Urinary bladder (tissue), 4 donors: ENCODE data around the gene ESR1. TPM values are rescaled to one million over a fixed set of nuclear protein-coding genes. Genes with fewer than 3 reads are reported as not detected.
"Not testable (repeated sequence)": the region's sequence is repeated elsewhere in the genome, so short reads cannot be mapped to it uniquely, and the experiment has no call there.

Experiments used
- DNase-seq: peaks from one replicate; pipeline ENCODE4 v3.0.0-alpha.2; 2015; ENCODE audit errors: extremely low spot score
- H3K27ac ChIP-seq: one replicate; pipeline ENCODE4 v1.5.1; 2013; ENCODE audit warnings: low read depth, mild to moderate bottlenecking, moderate library complexity
- H3K36me3 ChIP-seq: one replicate; pipeline ENCODE4 v1.6.1; 2013; ENCODE audit warnings: mild to moderate bottlenecking, moderate library complexity; ENCODE audit not compliant: insufficient read depth
- H3K4me1 ChIP-seq: one replicate; pipeline ENCODE4 v1.6.1; 2013; ENCODE audit warnings: mild to moderate bottlenecking, moderate library complexity; ENCODE audit not compliant: insufficient read depth
- H3K4me3 ChIP-seq: one replicate; pipeline ENCODE4 v1.5.1; 2013; ENCODE audit warnings: low read depth, low read length
- WGBS: extraction: QIAGEN DNeasy Blood & Tissue Kit; methylation state at CpG from one replicate; pipeline ENCODE4 v1.1.7; 2013; 5-methylcytosine and 5-hydroxymethylcytosine counted together
- polyA plus RNA-seq: library from polyadenylated mRNA; stranded (reverse); fragments of 200-250 nt; gene quantifications from one replicate; pipeline ENCODE4 v1.2.3, GENCODE V29; 2013
- total RNA-seq: library from RNA; depleted of rRNA; stranded (reverse); fragments of >200 nt; gene quantifications from one replicate; pipeline ENCODE4 v1.2.3, GENCODE V29; 2014
- donor health status: healthy with polysubstance abuse.
- donor health status: healthy.

ESR1 gene
- total and polyA plus RNA-seq, 2 donors = 1.8 to 6.9 TPM

DNA sequence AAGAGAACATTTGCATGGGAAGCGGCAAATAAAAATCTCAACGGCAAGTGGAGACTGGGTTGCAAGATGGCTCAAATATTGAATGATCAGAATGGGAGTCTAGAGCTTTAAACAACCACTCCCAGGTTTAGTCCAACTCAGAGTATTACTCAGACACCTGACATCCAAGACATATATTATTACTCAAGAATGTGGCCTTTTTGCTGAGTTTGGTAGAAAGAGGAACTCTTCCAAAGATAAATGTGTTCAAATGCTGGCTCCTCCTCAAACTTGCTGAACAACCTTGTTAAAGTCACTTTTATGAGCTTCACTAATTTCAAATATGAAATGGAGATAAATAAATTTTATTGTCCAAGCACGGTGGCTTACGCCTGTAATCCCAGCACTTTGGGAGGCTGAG is 77.8 kb downstream of the ESR1 start:
- 76% methylated on average over 4 of the region's 4 CpGs for WGBS
- Histone ChIP-seq H3K4me3 (no peak overlapping the region), H3K4me1 (no peaks in the 10 kb centered on the region), H3K36me3 (peaks cover 2% of the 10 kb centered on the region), H3K27ac (no peak overlapping the region)
- no peak for DNase-seq

DNA sequence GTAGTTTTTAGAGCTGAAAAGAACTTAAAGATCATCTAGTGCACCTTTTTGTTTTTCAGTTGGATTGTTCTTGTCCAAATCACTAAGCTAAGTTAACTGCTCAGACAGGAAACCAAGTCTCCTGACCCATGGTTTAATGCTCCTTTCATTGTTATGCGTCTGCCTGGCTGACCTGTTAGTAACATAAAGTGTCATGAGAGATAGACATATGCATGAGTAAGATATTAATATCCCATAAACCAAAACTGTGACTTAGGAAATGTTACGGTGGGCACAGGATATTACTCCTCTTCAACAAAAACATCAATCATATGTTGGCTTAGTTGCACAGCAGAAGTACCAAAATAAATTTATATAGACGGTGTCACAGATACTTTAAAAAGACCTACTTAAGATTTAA is 84.0 kb downstream of the ESR1 start:
- H3K4me3 ChIP-seq = no peak overlapping the region
- 73% methylated on average over 3 of the region's 3 CpGs for WGBS
- peaks cover 2% of the 10 kb centered on the region for H3K4me1 ChIP-seq
- DNase-seq = no peak
- H3K36me3 ChIP-seq = no peaks in the 10 kb centered on the region
- no peak overlapping the region for H3K27ac ChIP-seq

GRCh38 chr6:151894426-151894825 is 86.9 kb downstream of the ESR1 start:
- WGBS = 54% methylated on average over 3 of the region's 3 CpGs
- H3K4me3 ChIP-seq, DNase-seq, H3K4me1 ChIP-seq, H3K27ac ChIP-seq, H3K36me3 ChIP-seq: not testable (repeated sequence)

- not testable (repeated sequence) for H3K36me3 ChIP-seq, H3K27ac ChIP-seq, H3K4me3 ChIP-seq, H3K4me1 ChIP-seq, DNase-seq
- 100% methylated on average over 11 of the region's 33 CpGs for WGBS
Measured at GRCh38 chr6:151899221-151899620, 91.7 kb downstream of the ESR1 start.

DNA sequence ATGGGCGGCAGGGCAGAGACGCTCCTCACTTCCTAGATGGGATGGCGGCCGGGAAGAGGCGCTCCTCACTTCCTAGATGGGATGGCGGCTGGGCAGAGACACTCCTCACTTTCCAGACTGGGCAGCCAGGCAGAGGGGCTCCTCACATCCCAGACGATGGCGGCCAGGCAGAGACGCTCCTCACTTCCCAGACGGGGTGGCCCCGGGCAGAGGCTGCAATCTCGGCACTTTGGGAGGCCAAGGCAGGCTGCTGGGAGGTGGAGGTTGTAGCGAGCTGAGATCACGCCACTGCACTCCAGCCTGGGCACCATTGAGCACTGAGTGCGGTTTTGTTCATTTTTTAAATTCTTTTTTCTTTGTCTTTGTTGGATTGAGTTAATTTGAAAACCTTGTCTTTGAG is 92.3 kb downstream of the ESR1 start:
- not testable (repeated sequence) for H3K4me1 ChIP-seq, H3K4me3 ChIP-seq, DNase-seq, H3K27ac ChIP-seq, H3K36me3 ChIP-seq
- 96% methylated on average over 15 of the region's 15 CpGs for whole genome bisulfite sequencing

GRCh38 chr6:151900256-151900655 is 92.8 kb downstream of the ESR1 start:
- no peak for DNase-seq
- no peaks in the 10 kb centered on the region for H3K36me3 ChIP-seq
- no peak overlapping the region for H3K27ac ChIP-seq
- no peaks in the 10 kb centered on the region for H3K4me1 ChIP-seq
- H3K4me3 ChIP-seq = no peak overlapping the region
- WGBS = 80% methylated on average over 2 of the region's 2 CpGs

- no peak overlapping the region for H3K27ac ChIP-seq
- DNase-seq = no peak
Measured at GRCh38 chr6:151901009-151901411, 93.5 kb downstream of the ESR1 start.

DNA sequence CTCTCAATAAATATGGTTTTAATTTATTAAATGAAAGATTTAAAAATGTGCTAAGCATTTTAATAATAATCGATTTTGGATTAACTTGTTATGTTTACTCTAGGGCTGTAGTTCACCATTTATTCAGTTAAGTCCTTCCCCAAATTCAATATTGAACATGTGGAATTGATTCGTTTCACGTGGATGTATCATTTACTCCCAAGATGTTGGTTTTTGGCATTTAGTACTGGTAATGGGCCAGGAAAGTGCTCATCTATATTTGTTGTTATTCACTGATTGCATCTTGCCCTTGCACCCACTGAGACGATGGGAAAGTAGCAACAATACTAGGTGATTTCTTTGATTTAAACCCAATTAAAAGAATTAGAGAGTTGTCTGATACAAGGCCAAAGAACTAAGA is 97.1 kb downstream of the ESR1 start:
- 79% methylated on average over 4 of the region's 4 CpGs for WGBS
- Histone ChIP-seq H3K27ac (no peak overlapping the region), H3K4me3 (no peak overlapping the region), H3K4me1 (no peaks in the 10 kb centered on the region), H3K36me3 (no peaks in the 10 kb centered on the region)
- no peak for DNase-seq

More at GRCh38 chr6:151901009-151901411, 93.5 kb downstream of the ESR1 start:
- WGBS = 82% methylated on average over 6 of the region's 6 CpGs
- Histone ChIP-seq H3K4me1 (no peaks in the 10 kb centered on the region), H3K36me3 (no peaks in the 10 kb centered on the region), H3K4me3 (no peak overlapping the region)

GRCh38 chr6:151905072-151905471 is 97.6 kb downstream of the ESR1 start:
- 87% methylated on average over 3 of the region's 3 CpGs for WGBS
- Histone ChIP-seq H3K4me3 (no peak overlapping the region), H3K27ac (no peak overlapping the region), H3K4me1 (no peaks in the 10 kb centered on the region), H3K36me3 (no peaks in the 10 kb centered on the region)
- no peak for DNase-seq

- 88% methylated on average over 4 of the region's 4 CpGs for WGBS
- no peaks in the 10 kb centered on the region for H3K36me3 ChIP-seq
- no peaks in the 10 kb centered on the region for H3K4me1 ChIP-seq
- H3K4me3 ChIP-seq = no peak overlapping the region
- no peak for DNase-seq
- H3K27ac ChIP-seq = no peak overlapping the region
Measured at GRCh38 chr6:151905854-151906253, 98.4 kb downstream of the ESR1 start.

- DNase-seq = no peak
- Histone ChIP-seq H3K36me3 (no peaks in the 10 kb centered on the region), H3K4me1 (no peaks in the 10 kb centered on the region), H3K4me3 (no peak overlapping the region), H3K27ac (no peak overlapping the region)
- 52% methylated on average over 2 of the region's 2 CpGs for WGBS
Measured at GRCh38 chr6:151911401-151911800, 103.9 kb downstream of the ESR1 start.

DNA sequence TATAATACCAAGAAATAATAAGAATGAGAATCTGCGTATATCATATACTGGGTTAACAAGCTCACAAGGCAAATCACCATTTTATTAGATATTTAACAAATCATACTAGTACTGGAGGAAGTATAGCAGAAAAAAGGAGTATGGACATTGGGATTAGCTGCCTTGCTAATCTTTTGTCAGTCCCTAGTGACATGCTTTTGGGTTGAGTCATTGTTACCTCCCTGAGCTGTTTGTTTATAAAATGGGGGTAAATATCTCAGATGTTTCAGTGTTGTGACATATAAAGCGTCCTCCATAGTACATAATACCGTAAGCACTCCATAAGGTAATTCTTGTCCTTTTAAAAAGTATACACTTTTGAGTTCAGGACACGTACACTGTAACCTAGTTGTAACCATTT is 107.0 kb downstream of the ESR1 start:
- Histone ChIP-seq H3K4me3 (no peak overlapping the region), H3K36me3 (no peaks in the 10 kb centered on the region), H3K4me1 (no peaks in the 10 kb centered on the region), H3K27ac (no peak overlapping the region)
- no peak for DNase-seq
- 85% methylated on average over 4 of the region's 4 CpGs for WGBS

- Histone ChIP-seq H3K4me3 (no peak overlapping the region), H3K4me1 (no peaks in the 10 kb centered on the region), H3K36me3 (no peaks in the 10 kb centered on the region), H3K27ac (no peak overlapping the region)
- no peak for DNase-seq
- 86% methylated on average over 3 of the region's 3 CpGs for WGBS
Measured at GRCh38 chr6:151916075-151916474, 108.6 kb downstream of the ESR1 start.

DNA sequence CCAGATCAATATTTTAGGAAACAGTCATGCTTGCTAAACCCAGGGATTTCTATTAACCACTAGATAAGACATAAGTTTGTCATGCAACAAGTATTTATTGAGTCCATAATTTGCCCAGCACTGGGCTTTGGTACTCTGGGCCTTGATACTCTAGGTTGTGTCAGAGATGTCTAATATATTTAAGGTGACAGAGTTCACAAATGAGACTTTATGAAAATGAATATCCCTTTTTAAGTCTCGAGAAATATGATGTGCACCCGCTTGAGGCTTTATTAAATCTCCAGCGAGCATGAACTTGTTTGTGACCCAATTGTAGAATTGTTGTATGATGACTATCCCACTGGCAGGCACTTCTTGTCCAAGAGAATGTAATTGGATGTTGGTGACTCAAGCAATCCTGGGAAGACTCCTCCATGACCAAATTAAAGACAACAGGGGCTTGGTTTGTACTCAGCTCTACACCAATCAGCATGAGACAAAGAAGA is 109.2 kb downstream of the ESR1 start:
- H3K4me1 ChIP-seq = no peaks in the 10 kb centered on the region
- H3K36me3 ChIP-seq = no peaks in the 10 kb centered on the region
- no peak for DNase-seq
- WGBS = 73% methylated on average over 3 of the region's 3 CpGs
- no peak overlapping the region for H3K4me3 ChIP-seq
- no peak overlapping the region for H3K27ac ChIP-seq
